GM12878 (cell line): ENCODE results near the gene XPO6. TPM values are rescaled to one million over a fixed set of nuclear protein-coding genes. Genes with fewer than 3 reads are reported as not detected.

ENCODE experiments used
- ATAC-seq: fragments of 200-7000 bp; cut with Tn5 transposase; 3 replicates; pipeline ENCODE4 v1.9.1; 2020; ENCODE audit warnings: mild to moderate bottlenecking, moderate library complexity
- BruUV-seq: library from RNA; stranded (reverse); fragments of 400-500 nt; replicated peaks from 2 replicates; lab custom pipeline; 2021; lab: Mats Ljungman, UMichigan
- CTCF ChIA-PET: fragments of 300-600 bp; sonication (Branson Sonifier 250); formaldehyde crosslinking; extraction: SDS; loops from one replicate; lab custom pipeline; 2021; ENCODE audit warnings: inconsistent platforms; lab: Yijun Ruan, JAX
- POLR2A ChIA-PET: fragments of 350-600 bp; formaldehyde crosslinking; extraction: SDS; loops from one replicate; lab custom pipeline; 2021; ENCODE audit warnings: inconsistent platforms; lab: Charles Lee
- RAD21 ChIA-PET: fragments of 300-600 bp; sonication (Branson Sonifier 250); formaldehyde crosslinking; loops from one replicate; lab custom pipeline; 2023; ENCODE audit warnings: antibody characterized with exemption; ENCODE audit not compliant: unreplicated experiment; lab: Charles Lee
- SMC1A ChIA-PET: fragments of 300-600 bp; sonication (Branson Sonifier 250); formaldehyde crosslinking; loops from one replicate; lab custom pipeline; 2023; ENCODE audit not compliant: unreplicated experiment, uncharacterized antibody; lab: Charles Lee
- DNase-seq: peaks from one replicate; pipeline ENCODE4 v3.0.0-alpha.2; 2011; ENCODE audit warnings: low read depth, low spot score
- FAIRE-seq: peaks from 3 replicates; lab custom pipeline; 2011; peaks lifted over from hg19 to GRCh38; lab: Jason Lieb, UNC
- H2AFZ ChIP-seq: 2 replicates; pipeline ENCODE4 v1.6.0; 2011; ENCODE audit warnings: low read depth, low read length, control low read depth; ENCODE audit not compliant: control insufficient read depth
- H3K27ac ChIP-seq: 2 replicates; pipeline ENCODE4 v1.5.1; 2011; ENCODE audit warnings: control low read depth; ENCODE audit not compliant: control insufficient read depth, insufficient read depth
- H3K27me3 ChIP-seq, 2 experiments: replicated peaks in 1 of 2; 2 replicates each; pipeline versions ENCODE4 v1.6.0 to v1.6.1; 2011; ENCODE audit warnings: low read length in 1 of 2; ENCODE audit not compliant: control insufficient read depth in 2 of 2, insufficient read depth in 2 of 2
- H3K36me3 ChIP-seq, 2 experiments: 2 replicates each; pipeline ENCODE4 v1.5.1; 2011; ENCODE audit warnings: low read length in 1 of 2; ENCODE audit not compliant: control insufficient read depth in 2 of 2, insufficient read depth in 2 of 2
- H3K4me1 ChIP-seq: 2 replicates; pipeline ENCODE4 v1.6.1; 2011; ENCODE audit warnings: mild to moderate bottlenecking, low read length, moderate library complexity, mixed read lengths; ENCODE audit not compliant: control insufficient read depth, insufficient read depth
- H3K4me2 ChIP-seq: 2 replicates; pipeline ENCODE4 v1.6.0; 2011; ENCODE audit warnings: control low read depth; ENCODE audit not compliant: control insufficient read depth, insufficient read depth
- H3K4me3 ChIP-seq: fragments of 200-600 bp; sonication (generic); 2 replicates; pipeline ENCODE4 v1.5.1; 2016
- H3K79me2 ChIP-seq: 2 replicates; pipeline ENCODE4 v1.6.0; 2011; ENCODE audit warnings: low read length; ENCODE audit not compliant: control insufficient read depth, insufficient read depth
- H3K9ac ChIP-seq: 2 replicates; pipeline ENCODE4 v1.8.0; 2011; ENCODE audit warnings: low read length, control low read depth, mixed read lengths; ENCODE audit not compliant: control insufficient read depth, insufficient read depth
- H3K9me3 ChIP-seq: replicated peaks from 3 replicates; pipeline ENCODE4 v1.5.1; 2011; ENCODE audit warnings: mild to moderate bottlenecking, low read length; ENCODE audit not compliant: control insufficient read depth, insufficient read depth
- H4K20me1 ChIP-seq: 2 replicates; pipeline ENCODE4 v1.6.0; 2011; ENCODE audit not compliant: control insufficient read depth, insufficient read depth
- BACH1 ChIP-seq: fragments of 450-650 bp; IDR thresholded peaks from 2 replicates; pipeline ENCODE4 v1.6.1; 2017; ENCODE audit warnings: mild to moderate bottlenecking, borderline replicate concordance
- CEBPB ChIP-seq, 2 experiments: fragments of 150-350 bp in 1 of 2; IDR thresholded peaks; 2 replicates each; pipeline ENCODE4 v1.6.1; 2012 to 2014; ENCODE audit warnings: low read depth in 2 of 2, low read length in 2 of 2, borderline replicate concordance in 1 of 2, inconsistent platforms in 1 of 2
- IKZF2 ChIP-seq, 2 experiments: fragments of 450-650 bp; IDR thresholded peaks; 2 replicates each; pipeline ENCODE4 v1.6.1; 2017; ENCODE audit warnings: mild to moderate bottlenecking in 2 of 2, moderate library complexity in 2 of 2
- MYC ChIP-seq: IDR thresholded peaks from 2 replicates; pipeline ENCODE4 v1.6.1; 2011; ENCODE audit warnings: mild to moderate bottlenecking, low read length, moderate library complexity, inconsistent platforms; ENCODE audit not compliant: insufficient read depth, insufficient replicate concordance, insufficient read length, severe bottlenecking
- RB1 ChIP-seq: fragments of 450-650 bp; formaldehyde crosslinking; IDR thresholded peaks from 2 replicates; pipeline ENCODE4 v1.6.1; 2017; ENCODE audit warnings: mild to moderate bottlenecking, borderline replicate concordance
- SREBF2 ChIP-seq: IDR thresholded peaks from 2 replicates; pipeline ENCODE4 v1.6.1; 2012; ENCODE audit warnings: mild to moderate bottlenecking, low read length
- TARDBP ChIP-seq: IDR thresholded peaks from 2 replicates; pipeline ENCODE4 v1.6.1; 2016; ENCODE audit warnings: borderline replicate concordance
- WRNIP1 ChIP-seq: IDR thresholded peaks from 2 replicates; pipeline ENCODE4 v1.6.1; 2011; ENCODE audit warnings: low read depth, low read length, improper control_type of control experiment, borderline replicate concordance
- ZNF24 ChIP-seq: fragments of 450-650 bp; IDR thresholded peaks from 2 replicates; pipeline ENCODE4 v1.6.1; 2017; ENCODE audit warnings: antibody characterized with exemption, mild to moderate bottlenecking
- WGBS: methylation state at CpG from one replicate; pipeline ENCODE4 v1.1.6; 2016; ENCODE audit warnings: low lambda C conversion rate; ENCODE audit not compliant: insufficient replicate concordance, insufficient coverage; ENCODE audit errors: missing lambda C conversion rate; 5-methylcytosine and 5-hydroxymethylcytosine counted together
- in situ Hi-C: fragments of 300-500 bp; cut with MboI; formaldehyde crosslinking; loops from 9 replicates; pipeline ENCODE4 v1.14.3; 2018; ENCODE audit warnings: mixed read lengths
- intact Hi-C: fragments of 100-400 bp; cut with micrococcal nuclease; formaldehyde crosslinking; loops from one replicate; pipeline ENCODE4 v1.14.2; 2022; ENCODE audit not compliant: unreplicated experiment
- polyA plus RNA-seq, 11 experiments: library from polyadenylated mRNA; depleted of rRNA in 4 of 11; unstranded in 6 of 11; stranded (reverse) in 5 of 11; fragments of >200 nt; fragmentation: Nextera tagmentation in 4 of 11; fragmentation: Illumina TruSeq in 1 of 11; extraction: Ambion mirVana in 4 of 11; extraction: Trizol in 1 of 11; gene quantifications; 1 replicate in 1 of 11; 2 replicates in 10 of 11; pipeline versions ENCODE4 v1.2.1 to v1.2.3, GENCODE V29; 2011 to 2016; ENCODE audit warnings: inconsistent platforms in 2 of 11, missing spikeins in 2 of 11, low read depth in 1 of 11
- total RNA-seq, 4 experiments: library from RNA; depleted of rRNA in 3 of 4; stranded (reverse); fragments of >200 nt in 3 of 4; fragmentation: Illumina TruSeq in 1 of 4; extraction: Trizol in 1 of 4; gene quantifications; 2 replicates each; pipeline versions ENCODE4 v1.2.1 to v1.2.3, GENCODE V29; 2013 to 2021
- TF ChIP-seq, protein P1 (sequence below): fragments of 450-650 bp; IDR thresholded peaks from 2 replicates; pipeline ENCODE4 v1.6.1; 2018; ENCODE audit warnings: borderline replicate concordance, mild to moderate bottlenecking; ENCODE audit not compliant: partially characterized antibody

Gene XPO6
- total and polyA plus RNA-seq, 10 of the 15 experiments (the other 5 are each of a cell fraction or from before 2014, with no cell fraction given), result 9.9 to 246 (median 110) TPM

DNA sequence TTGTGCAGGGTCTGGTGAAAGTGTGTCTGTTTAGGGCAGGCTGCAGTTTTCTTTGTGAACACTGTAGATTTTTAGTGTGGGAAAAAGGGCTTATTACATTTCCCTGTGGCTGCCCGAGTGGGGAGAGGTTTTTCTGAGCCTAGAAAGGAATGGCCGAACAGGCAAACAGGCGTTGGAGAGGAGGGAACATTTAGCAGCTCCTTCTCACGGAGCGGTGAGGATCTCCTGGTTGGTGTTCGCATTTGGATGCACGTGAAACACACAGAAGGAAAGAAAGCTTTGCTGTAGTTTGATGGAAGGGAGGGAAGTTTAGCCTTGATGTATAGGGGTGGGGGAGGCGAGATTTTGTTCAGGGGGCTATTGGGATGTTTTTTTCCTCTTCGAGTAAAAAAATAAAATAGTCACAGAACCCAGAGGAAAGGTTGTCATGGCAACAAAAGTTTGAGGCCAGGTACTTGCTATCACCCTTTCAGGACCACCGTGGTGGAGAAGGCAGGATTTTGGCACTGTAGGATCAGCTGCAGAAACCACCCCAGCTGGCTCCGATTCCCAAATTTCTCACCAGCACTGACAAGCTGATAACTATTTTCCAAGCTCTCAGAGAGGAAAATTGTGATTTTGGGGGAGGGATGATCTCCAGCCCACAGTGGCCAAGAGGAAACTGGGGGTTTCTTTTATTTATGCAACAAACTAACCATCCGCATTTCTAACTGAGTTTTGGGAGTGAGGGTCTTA, 151.8 kb downstream of the XPO6 start (continued):
- TF ChIP-seq BACH1, result no peak
- no peak for TF ChIP-seq CEBPB (IDR thresholded peaks at IDR 0.05; ENCODE audit: borderline replicate concordance in 1 of 2, low read depth in 2 of 2, low read length in 2 of 2)
- TF ChIP-seq, protein P1, sequence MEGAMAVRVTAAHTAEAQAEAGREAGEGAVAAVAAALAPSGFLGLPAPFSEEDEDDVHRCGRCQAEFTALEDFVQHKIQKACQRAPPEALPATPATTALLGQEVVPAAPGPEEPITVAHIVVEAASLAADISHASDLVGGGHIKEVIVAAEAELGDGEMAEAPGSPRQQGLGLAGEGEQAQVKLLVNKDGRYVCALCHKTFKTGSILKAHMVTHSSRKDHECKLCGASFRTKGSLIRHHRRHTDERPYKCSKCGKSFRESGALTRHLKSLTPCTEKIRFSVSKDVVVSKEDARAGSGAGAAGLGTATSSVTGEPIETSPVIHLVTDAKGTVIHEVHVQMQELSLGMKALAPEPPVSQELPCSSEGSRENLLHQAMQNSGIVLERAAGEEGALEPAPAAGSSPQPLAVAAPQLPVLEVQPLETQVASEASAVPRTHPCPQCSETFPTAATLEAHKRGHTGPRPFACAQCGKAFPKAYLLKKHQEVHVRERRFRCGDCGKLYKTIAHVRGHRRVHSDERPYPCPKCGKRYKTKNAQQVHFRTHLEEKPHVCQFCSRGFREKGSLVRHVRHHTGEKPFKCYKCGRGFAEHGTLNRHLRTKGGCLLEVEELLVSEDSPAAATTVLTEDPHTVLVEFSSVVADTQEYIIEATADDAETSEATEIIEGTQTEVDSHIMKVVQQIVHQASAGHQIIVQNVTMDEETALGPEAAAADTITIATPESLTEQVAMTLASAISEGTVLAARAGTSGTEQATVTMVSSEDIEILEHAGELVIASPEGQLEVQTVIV, result no peak

DNA sequence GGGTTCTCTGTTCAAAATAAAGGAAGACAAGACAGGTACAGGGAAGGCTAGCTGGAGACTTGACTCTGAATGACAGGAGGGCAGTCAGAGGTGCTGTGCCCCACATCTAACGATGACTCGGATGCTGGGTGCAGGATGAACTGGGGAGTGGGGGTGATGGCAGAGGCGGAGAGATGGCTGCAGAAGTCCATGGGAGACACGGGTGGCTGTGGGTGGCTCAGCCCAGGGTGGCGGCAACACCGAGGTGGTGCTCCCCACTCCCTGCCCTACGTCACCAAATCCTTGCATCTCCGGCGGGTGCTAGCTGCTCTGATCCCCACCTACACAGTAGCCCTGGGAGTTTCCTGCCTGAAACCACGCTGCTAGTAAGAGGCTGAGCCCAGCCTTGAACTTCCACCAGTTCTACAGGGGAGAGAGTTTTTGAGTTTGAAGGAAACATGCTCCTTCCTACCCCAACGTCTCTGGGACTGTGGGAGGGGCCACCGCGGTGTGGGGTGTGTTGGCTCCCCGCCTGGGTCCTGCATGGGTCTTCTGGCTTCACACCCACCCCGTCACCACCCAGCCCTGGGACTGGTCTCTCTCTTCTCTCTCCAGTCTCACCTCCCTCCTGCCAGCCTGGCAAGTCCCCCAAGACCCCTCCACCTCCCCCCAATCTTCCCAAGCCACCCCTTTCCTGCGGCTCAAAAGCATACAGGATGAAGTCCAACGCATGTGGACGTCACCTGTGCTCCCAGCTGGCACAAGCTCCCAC, 152.8 kb downstream of the XPO6 start:
- no peaks in the 10 kb centered on the region for H3K36me3 ChIP-seq
- intact Hi-C loops, result no loop called here
- no peak overlapping the region for H3K4me3 ChIP-seq
- FAIRE-seq, result no peak
- ChIA-PET SMC1A (no interaction called here), CTCF (interaction anchor here (0.6 kb wide), 1 partner anchor 87 kb away, joined by 3 read pairs; no protein-coding TSS in a partner anchor), RAD21 (no interaction called here), POLR2A (no interaction called here)
- 32% methylated on average over 17 of the region's 18 CpGs for WGBS
- H3K27ac ChIP-seq, result no peak overlapping the region
- H3K9me3 ChIP-seq, result no peaks in the 10 kb centered on the region
- TF ChIP-seq ZNF24, result no peak
- TF ChIP-seq MYC, result no peak
- TF ChIP-seq RB1, result no peak
- TF ChIP-seq IKZF2 (IDR thresholded peaks at IDR 0.05), result no peak
- no peak for TF ChIP-seq TARDBP
- no peak for TF ChIP-seq SREBF2
- no peak for TF ChIP-seq WRNIP1
- TF ChIP-seq, protein P1, result no peak
- no peaks in the 10 kb centered on the region for H4K20me1 ChIP-seq
- no peak for DNase-seq
- H3K4me2 ChIP-seq, result no peak overlapping the region
- H2AFZ ChIP-seq, result no peak overlapping the region
- H3K4me1 ChIP-seq, result no peaks in the 10 kb centered on the region
- H3K79me2 ChIP-seq, result no peaks in the 10 kb centered on the region
- ATAC-seq, result no peak
- peaks cover 4 to 8% of the 10 kb centered on the region in 2 experiments; a peak in 3 of 4 replicates for H3K27me3 ChIP-seq
- in situ Hi-C loops, result loop anchor here (25.0 kb wide), 1 partner anchor 422 kb away; no protein-coding TSS in a partner anchor
- no peak overlapping the region for H3K9ac ChIP-seq
- no TSS peak for BruUV-seq
